ENCODE data around the gene LMF1. TPM values are rescaled to one million over a fixed set of nuclear protein-coding genes. Genes with fewer than 3 reads are reported as not detected.

LMF1 gene
- total and polyA plus RNA-seq, 2 donors from 2014 or later: 15.4 to 28.6 TPM

DNA sequence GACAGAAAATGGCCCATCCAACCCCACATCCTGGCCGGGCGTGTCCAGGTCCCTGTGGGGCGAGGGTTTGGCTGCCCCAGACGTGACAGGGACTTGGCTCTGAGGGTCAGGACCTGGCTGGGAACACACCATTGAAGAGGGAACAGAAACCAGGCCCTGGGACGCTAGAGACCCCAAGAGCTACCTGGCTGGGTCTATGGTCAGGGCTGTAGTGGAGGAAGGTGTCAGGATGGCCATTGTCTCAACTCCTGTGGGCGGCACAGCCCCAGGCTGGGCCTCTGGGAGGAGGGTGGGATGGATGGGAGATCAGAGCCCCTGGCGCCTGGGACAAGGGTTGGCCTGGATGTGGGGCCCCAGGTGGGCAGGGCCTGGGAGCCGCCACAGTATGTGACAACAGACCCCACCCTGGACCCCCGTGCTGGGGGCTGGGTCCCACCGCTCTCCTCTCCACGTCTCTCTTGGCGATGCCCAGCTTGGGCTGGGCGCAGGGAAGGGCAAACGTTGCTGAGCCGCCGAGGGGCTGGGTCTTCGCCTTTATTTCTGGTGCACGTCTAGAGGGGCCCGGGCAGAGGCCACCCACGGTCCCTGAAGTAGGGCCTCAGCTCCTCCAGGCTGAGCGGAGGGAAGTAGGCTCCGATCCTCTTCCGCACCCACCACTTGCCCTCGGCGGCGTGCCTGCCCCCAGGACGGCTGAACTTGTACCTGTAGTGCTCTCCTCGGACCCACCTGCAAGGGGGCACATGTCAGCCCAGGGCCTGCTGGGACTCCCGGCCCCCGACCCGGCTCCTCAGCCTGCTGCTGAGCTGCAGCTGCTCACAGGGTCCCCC lies 116.6 kb downstream of the LMF1 start:
- Histone ChIP-seq H3K4me3 (ENCODE audit: low read length in 3 of 3) (no peak overlapping the region), H3K27me3 (ENCODE audit: control insufficient read depth, insufficient read depth, low read length) (no peaks in the 10 kb centered on the region)

GRCh38 chr16:853306-853705 lies 117.5 kb downstream of the LMF1 start:
- FAIRE-seq (no peak), DNase-seq (peak in 2 of 5 donors; percentile 18 to 59)
- Histone ChIP-seq H3K27ac (ENCODE audit: low read depth in 2 of 2, low read length in 2 of 2) (no peak overlapping the region), H3K4me3 (ENCODE audit: low read length in 3 of 3) (no peak overlapping the region), H3K4me1 (ENCODE audit: control insufficient read depth in 2 of 3, insufficient read depth in 2 of 3, low read depth in 1 of 3, low read length in 3 of 3) (no peaks in the 10 kb centered on the region), H3K36me3 (ENCODE audit: control insufficient read depth in 2 of 3, insufficient read depth in 3 of 3, low read length in 3 of 3) (no peaks in the 10 kb centered on the region), H3K27me3 (ENCODE audit: control insufficient read depth, insufficient read depth, low read length) (no peaks in the 10 kb centered on the region), H3K9ac (ENCODE audit: low read length in 3 of 3) (no peak overlapping the region), H3K9me3 (ENCODE audit: control insufficient read depth in 2 of 3, insufficient read depth in 1 of 3, low read length in 3 of 3) (peaks cover 0 to 4% (median 0%) of the 10 kb centered on the region in 3 donors)
- intact Hi-C loops (cut with DNase I): no loop called here
- no peak for TF ChIP-seq CTCF (IDR thresholded peaks at IDR 0.05; ENCODE audit: borderline replicate concordance, extremely low read depth, insufficient read depth)

More for the DNA sequence above, 116.6 kb downstream of the LMF1 start:
- TF ChIP-seq CTCF (IDR thresholded peaks at IDR 0.05; ENCODE audit: borderline replicate concordance, extremely low read depth, insufficient read depth): no peak
- intact Hi-C loops (cut with DNase I): no loop called here
- no peaks in the 10 kb centered on the region for H3K36me3 ChIP-seq (ENCODE audit: control insufficient read depth in 2 of 3, insufficient read depth in 3 of 3, low read length in 3 of 3)
- H3K27ac ChIP-seq (ENCODE audit: low read depth in 2 of 2, low read length in 2 of 2): no peak overlapping the region
- FAIRE-seq (no peak), DNase-seq (peak in 2 of 5 donors; percentile 28 to 55)
- H3K9me3 ChIP-seq (ENCODE audit: control insufficient read depth in 2 of 3, insufficient read depth in 1 of 3, low read length in 3 of 3): peaks cover 0 to 4% (median 0%) of the 10 kb centered on the region in 3 donors
- H3K9ac ChIP-seq (ENCODE audit: low read length in 3 of 3): no peak overlapping the region
- no peaks in the 10 kb centered on the region for H3K4me1 ChIP-seq (ENCODE audit: control insufficient read depth in 2 of 3, insufficient read depth in 2 of 3, low read depth in 1 of 3, low read length in 3 of 3)

- FAIRE-seq: no peak
- no peak overlapping the region for H3K9ac ChIP-seq (ENCODE audit: low read length in 3 of 3)
- H3K27ac ChIP-seq (ENCODE audit: low read depth in 2 of 2, low read length in 2 of 2): no peak overlapping the region
- H3K4me1 ChIP-seq (ENCODE audit: control insufficient read depth in 2 of 3, insufficient read depth in 2 of 3, low read depth in 1 of 3, low read length in 3 of 3): no peaks in the 10 kb centered on the region
- H3K9me3 ChIP-seq (ENCODE audit: control insufficient read depth in 2 of 3, insufficient read depth in 1 of 3, low read length in 3 of 3): peaks cover 0 to 4% (median 0%) of the 10 kb centered on the region in 3 donors
- peak in 2 of 5 donors; percentile 23 to 74 for DNase-seq
- intact Hi-C loops (cut with DNase I): no loop called here
- H3K4me3 ChIP-seq (ENCODE audit: low read length in 3 of 3): no peak overlapping the region
- no peaks in the 10 kb centered on the region for H3K36me3 ChIP-seq (ENCODE audit: control insufficient read depth in 2 of 3, insufficient read depth in 3 of 3, low read length in 3 of 3)
- TF ChIP-seq CTCF (IDR thresholded peaks at IDR 0.05; ENCODE audit: borderline replicate concordance, extremely low read depth, insufficient read depth): no peak
- no peaks in the 10 kb centered on the region for H3K27me3 ChIP-seq (ENCODE audit: control insufficient read depth, insufficient read depth, low read length)
These were observed 118.2 kb downstream of the LMF1 start for GRCh38 chr16:852451-853185.

All from kidney (tissue), 14 donors.